H1 (cell line): ENCODE results near the gene CFDP1. TPM values are rescaled to one million over a fixed set of nuclear protein-coding genes. Genes with fewer than 3 reads are reported as not detected.

Experiments
- CTCF ChIA-PET: fragments of 300-600 bp; sonication (Branson Sonifier 250); formaldehyde crosslinking; loops from one replicate; lab custom pipeline; 2021; ENCODE audit not compliant: partially characterized antibody; lab: Charles Lee
- POLR2A ChIA-PET: fragments of 300-600 bp; sonication (Branson Sonifier 250); formaldehyde crosslinking; loops from one replicate; lab custom pipeline; 2021; ENCODE audit warnings: inconsistent platforms; ENCODE audit not compliant: partially characterized antibody; lab: Charles Lee
- DNase-seq, 2 experiments: peaks; one replicate each; pipeline versions ENCODE4 v3.0.0 to v3.0.0-alpha.2; 2010 to 2022; ENCODE audit warnings: low spot score in 2 of 2, low read depth in 1 of 2, mixed read lengths in 1 of 2
- FAIRE-seq: peaks from 2 replicates; lab custom pipeline; 2011; peaks lifted over from hg19 to GRCh38; lab: Jason Lieb, UNC
- H2AFZ ChIP-seq: 2 replicates; pipeline ENCODE4 v1.8.1; 2012; ENCODE audit warnings: low read length, inconsistent platforms
- H2AK5ac ChIP-seq: 2 replicates; pipeline ENCODE4 v1.6.1; 2013; ENCODE audit warnings: low read depth, low read length
- H2BK120ac ChIP-seq: replicated peaks from 2 replicates; pipeline ENCODE3; 2013; ENCODE audit warnings: low read depth, low read length, inconsistent platforms
- H2BK12ac ChIP-seq: 2 replicates; pipeline ENCODE4 v1.6.1; 2013; ENCODE audit warnings: low read depth, low read length
- H2BK15ac ChIP-seq: 2 replicates; pipeline ENCODE4 v1.6.1; 2013; ENCODE audit warnings: low read length
- H2BK20ac ChIP-seq: 2 replicates; pipeline ENCODE4 v1.6.1; 2013; ENCODE audit warnings: low read length
- H2BK5ac ChIP-seq: 2 replicates; pipeline ENCODE4 v1.6.1; 2013; ENCODE audit warnings: low read depth, low read length
- H3K14ac ChIP-seq: 2 replicates; pipeline ENCODE4 v1.6.1; 2013; ENCODE audit warnings: inconsistent platforms; ENCODE audit not compliant: insufficient read length
- H3K18ac ChIP-seq: 2 replicates; pipeline ENCODE4 v1.6.1; 2013; ENCODE audit warnings: low read length; ENCODE audit errors: extremely low read depth
- H3K23ac ChIP-seq: 2 replicates; pipeline ENCODE4 v1.6.1; 2013; ENCODE audit warnings: inconsistent platforms; ENCODE audit not compliant: insufficient read length
- H3K23me2 ChIP-seq: 2 replicates; pipeline ENCODE4 v1.6.1; 2013; ENCODE audit warnings: low read depth, low read length
- H3K27ac ChIP-seq: 2 replicates; pipeline ENCODE4 v1.6.1; 2011; ENCODE audit warnings: low read depth, low read length, inconsistent platforms
- H3K27me3 ChIP-seq, 4 experiments: replicated peaks in 1 of 4; 1 replicate in 1 of 4; 2 replicates in 3 of 4; pipeline versions ENCODE4 v1.6.1 to v1.8.1; 2011 to 2013; ENCODE audit warnings: low read length in 3 of 4, mild to moderate bottlenecking in 3 of 4, inconsistent platforms in 2 of 4, mixed read lengths in 2 of 4, moderate library complexity in 1 of 4; ENCODE audit not compliant: control insufficient read depth in 3 of 4, insufficient read depth in 3 of 4; ENCODE audit errors: extremely low read depth in 1 of 4
- H3K36me3 ChIP-seq, 4 experiments: 2 replicates each; pipeline versions ENCODE4 v1.6.1 to v1.8.1; 2011 to 2013; ENCODE audit warnings: mild to moderate bottlenecking in 4 of 4, low read length in 3 of 4, moderate library complexity in 2 of 4, control low read depth in 1 of 4, inconsistent platforms in 1 of 4; ENCODE audit not compliant: insufficient read depth in 4 of 4, control insufficient read depth in 2 of 4
- H3K4ac ChIP-seq: replicated peaks from 2 replicates; pipeline ENCODE3; 2013; ENCODE audit warnings: low read length, low read depth, mixed read lengths, inconsistent platforms; ENCODE audit not compliant: insufficient read length
- H3K4me1 ChIP-seq, 4 experiments: replicated peaks in 1 of 4; 1 replicate in 1 of 4; 2 replicates in 3 of 4; pipeline versions ENCODE4 v1.6.1 to v1.8.1; 2011 to 2013; ENCODE audit warnings: low read length in 3 of 4, inconsistent platforms in 2 of 4, mixed read lengths in 1 of 4; ENCODE audit not compliant: insufficient read depth in 4 of 4, control insufficient read depth in 3 of 4
- H3K4me2 ChIP-seq, 2 experiments: 2 replicates each; pipeline versions ENCODE4 v1.6.1 to v1.8.1; 2011 to 2013; ENCODE audit warnings: low read depth in 2 of 2, low read length in 2 of 2, control low read depth in 1 of 2, inconsistent platforms in 1 of 2, mild to moderate bottlenecking in 1 of 2; ENCODE audit not compliant: insufficient read depth in 1 of 2
- H3K4me3 ChIP-seq, 4 experiments: fragments of 200-600, 300-600 bp in 1 of 4; sonication (generic), shearing (Covaris generic), sonication (Bioruptor Twin) in 1 of 4; 2 replicates each; pipeline versions ENCODE4 v1.5.1 to v1.8.1; 2011 to 2016; ENCODE audit warnings: low read length in 4 of 4, low read depth in 3 of 4, control low read depth in 2 of 4, inconsistent platforms in 2 of 4, mild to moderate bottlenecking in 2 of 4, mixed read lengths in 1 of 4, moderate library complexity in 1 of 4; ENCODE audit not compliant: insufficient read depth in 2 of 4; ENCODE audit errors: extremely low read depth in 1 of 4
- H3K56ac ChIP-seq: replicated peaks from 2 replicates; pipeline ENCODE3; 2013; ENCODE audit warnings: low read depth, mild to moderate bottlenecking, mixed read lengths, low read length, inconsistent platforms; ENCODE audit not compliant: insufficient read length
- H3K79me1 ChIP-seq: 2 replicates; pipeline ENCODE4 v1.6.1; 2013; ENCODE audit warnings: low read depth, low read length, control low read depth
- H3K79me2 ChIP-seq, 2 experiments: 2 replicates each; pipeline versions ENCODE4 v1.6.1 to v1.8.1; 2012 to 2013; ENCODE audit warnings: low read length in 2 of 2, mild to moderate bottlenecking in 2 of 2, inconsistent platforms in 1 of 2; ENCODE audit not compliant: insufficient read depth in 2 of 2, control insufficient read depth in 1 of 2
- H3K9ac ChIP-seq, 4 experiments: replicated peaks in 1 of 4; 1 replicate in 1 of 4; 2 replicates in 3 of 4; pipeline versions ENCODE4 v1.6.1 to v1.8.1; 2011 to 2013; ENCODE audit warnings: low read depth in 3 of 4, low read length in 3 of 4, control low read depth in 2 of 4, mild to moderate bottlenecking in 2 of 4, moderate library complexity in 2 of 4, inconsistent platforms in 1 of 4; ENCODE audit errors: extremely low read depth in 1 of 4
- H3K9me3 ChIP-seq, 2 experiments: 2 replicates each; pipeline versions ENCODE4 v1.6.1 to v1.8.1; 2012 to 2013; ENCODE audit warnings: mild to moderate bottlenecking in 2 of 2, moderate library complexity in 2 of 2, control low read depth in 1 of 2, inconsistent platforms in 1 of 2, low read depth in 1 of 2, low read length in 1 of 2, mixed read lengths in 1 of 2; ENCODE audit not compliant: insufficient read depth in 2 of 2
- H4K20me1 ChIP-seq, 2 experiments: replicated peaks in 1 of 2; 2 replicates each; pipeline versions ENCODE3 to v1.8.1; 2011 to 2013; ENCODE audit warnings: inconsistent platforms in 2 of 2, low read length in 2 of 2, mild to moderate bottlenecking in 1 of 2; ENCODE audit not compliant: insufficient read depth in 2 of 2, control insufficient read depth in 1 of 2
- H4K5ac ChIP-seq: 2 replicates; pipeline ENCODE4 v1.6.1; 2013; ENCODE audit warnings: low read length, low read depth, mixed read lengths, inconsistent platforms; ENCODE audit not compliant: insufficient read length
- H4K8ac ChIP-seq: 2 replicates; pipeline ENCODE4 v1.8.0; 2013; ENCODE audit warnings: mild to moderate bottlenecking, moderate library complexity, low read length, inconsistent platforms; ENCODE audit not compliant: insufficient read depth; ENCODE audit errors: extremely low read depth
- H4K91ac ChIP-seq: replicated peaks from 2 replicates; pipeline ENCODE3; 2013; ENCODE audit warnings: low read length, mixed read lengths, inconsistent platforms; ENCODE audit not compliant: insufficient read length
- CEBPB ChIP-seq: IDR thresholded peaks from 2 replicates; pipeline ENCODE4 v1.6.1; 2012; ENCODE audit warnings: low read depth, low read length
- CHD1 ChIP-seq: IDR thresholded peaks from 2 replicates; pipeline ENCODE4 v1.6.1; 2012; ENCODE audit warnings: low read depth, low read length, improper control_type of control experiment
- CTCF ChIP-seq, 3 experiments: IDR thresholded peaks; 1 replicate in 2 of 3; 2 replicates in 1 of 3; pipeline versions ENCODE4 v1.5.1 to v1.6.1; 2011; ENCODE audit warnings: low read length in 3 of 3, mild to moderate bottlenecking in 3 of 3, inconsistent platforms in 2 of 3, low read depth in 1 of 3, moderate library complexity in 1 of 3; ENCODE audit not compliant: insufficient read depth in 1 of 3; ENCODE audit errors: control extremely low read depth in 1 of 3
- PHF8 ChIP-seq: fragments of 200-600 bp; sonication (generic); conservative IDR thresholded peaks from 2 replicates; pipeline ENCODE4 v1.7.1; 2012; ENCODE audit warnings: low read depth, mild to moderate bottlenecking, inconsistent platforms, low read length, moderate library complexity
- RAD21 ChIP-seq, 2 experiments: IDR thresholded peaks in 1 of 2; conservative IDR thresholded peaks in 1 of 2; 2 replicates each; pipeline ENCODE4 v1.6.1; 2011; ENCODE audit warnings: low read depth in 2 of 2, low read length in 2 of 2, improper control_type of control experiment in 1 of 2, inconsistent platforms in 1 of 2, mild to moderate bottlenecking in 1 of 2, moderate library complexity in 1 of 2
- SIRT6 ChIP-seq: IDR thresholded peaks from one replicate; pipeline ENCODE4 v1.7.1; 2012; ENCODE audit warnings: low read length, inconsistent platforms
- SIX5 ChIP-seq: IDR thresholded peaks from 2 replicates; pipeline ENCODE4 v1.6.1; 2011; ENCODE audit warnings: mild to moderate bottlenecking, low read depth, low read length
- WGBS, 2 experiments: shearing (Covaris generic) in 1 of 2; methylation state at CpG; one replicate each; pipeline versions ENCODE4 v1.1.6 to v1.1.7; 2013 to 2015; ENCODE audit warnings: low lambda C conversion rate in 2 of 2, mixed read lengths in 2 of 2, inconsistent platforms in 1 of 2, low coverage in 1 of 2, missing lambda C conversion rate in 1 of 2; ENCODE audit not compliant: insufficient replicate concordance in 2 of 2, insufficient coverage in 1 of 2, insufficient read length in 1 of 2; ENCODE audit errors: extremely low coverage in 1 of 2, missing lambda C conversion rate in 1 of 2; 5-methylcytosine and 5-hydroxymethylcytosine counted together
- polyA plus RNA-seq, 7 experiments: library from polyadenylated mRNA; depleted of rRNA in 3 of 7; stranded (reverse) in 5 of 7; unstranded in 2 of 7; fragments of >200 nt in 5 of 7; fragments of 200-250 nt in 2 of 7; gene quantifications; 1 replicate in 5 of 7; 2 replicates in 1 of 7; 4 replicates in 1 of 7; pipeline versions ENCODE4 v1.2.1 to v1.2.3, GENCODE V29; 2011 to 2013; ENCODE audit warnings: missing spikeins in 2 of 7, mixed read lengths in 2 of 7
- total RNA-seq: library from RNA; stranded (reverse); fragmentation: NEBNext Ultra II Directional; extraction: Animal tissue kit (Norgen Biotek cat#: 25700); gene quantifications from 2 replicates; pipeline ENCODE4 v1.2.1, GENCODE V29; 2021

The CFDP1 gene
- total and polyA plus RNA-seq, 2 of the 8 experiments (the other 6 are each of a cell fraction or from before 2014, with no cell fraction given): 25.5 to 77.3 TPM

DNA sequence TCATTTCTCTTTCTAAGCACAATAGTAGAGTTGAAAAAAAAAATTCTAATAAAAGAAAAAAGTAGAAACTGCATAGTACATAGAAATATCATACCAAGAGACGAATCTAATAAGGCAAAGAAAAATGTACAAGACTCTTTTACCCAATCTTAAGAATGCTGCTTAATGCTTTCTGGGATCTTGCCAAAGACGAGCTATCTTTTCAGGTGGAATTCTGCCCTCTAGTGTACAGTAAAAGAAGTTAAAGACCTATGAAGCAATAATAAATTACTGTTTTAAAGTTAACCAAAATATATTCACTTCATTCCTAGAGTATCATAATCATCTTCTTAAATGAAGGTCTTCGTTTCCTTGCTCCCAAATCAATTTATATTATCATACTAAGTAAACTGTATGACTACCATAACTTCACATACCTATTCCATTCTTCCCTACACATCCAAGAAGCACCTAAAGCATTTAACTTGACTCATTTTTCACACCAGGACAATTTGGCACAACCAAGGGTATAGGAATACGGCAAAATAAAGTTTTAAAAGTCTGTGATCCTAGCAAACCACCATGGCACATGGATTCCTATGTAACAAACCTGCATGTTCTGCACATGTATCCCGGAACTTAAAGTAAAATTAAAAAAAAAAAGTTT lies 47.7 kb downstream of the CFDP1 start:
- H3K23ac ChIP-seq: no peak overlapping the region
- no peak overlapping the region for H2AFZ ChIP-seq
- 0 out of 4 replicates have a peak, but pooled peaks cover 0 to 3% of the 10 kb centered on the region in 2 experiments for H3K79me2 ChIP-seq
- 54% methylated on average over 5 of the region's 5 CpGs; no CpG with 5 or more reads in 1 of the 2 experiments for WGBS, 2 experiments
- H3K4me1 ChIP-seq: no peaks in the 10 kb centered on the region
- no peak overlapping the region for H3K9ac ChIP-seq
- no peak overlapping the region for H2BK120ac ChIP-seq
- ChIA-PET POLR2A (no interaction called here), CTCF (interaction anchor here (0.5 to 5.4 kb wide), 24 partner anchors 9 to 239 kb away, joined by 3 to 38 read pairs (median 4); no protein-coding TSS in a partner anchor)
- TF ChIP-seq SIRT6: no peak
- no peak for TF ChIP-seq PHF8
- TF ChIP-seq CHD1: no peak
- TF ChIP-seq SIX5: no peak
- peak; percentile 64 to 67 for TF ChIP-seq RAD21 (IDR thresholded peaks at IDR 0.05 in 1 of 2, conservative IDR thresholded peaks at IDR 0.05 in 1 of 2; ENCODE audit: low read depth in 2 of 2, low read length in 2 of 2)
- peak; percentile 95 for TF ChIP-seq CEBPB
- peak in 2 of 3 experiments; percentile 32 to 47; a peak in 2 of 4 replicates for TF ChIP-seq CTCF (IDR thresholded peaks at IDR 0.05; ENCODE audit: control extremely low read depth in 1 of 3, insufficient read depth in 1 of 3, low read depth in 1 of 3, low read length in 3 of 3)
- no peak overlapping the region for H3K4me2 ChIP-seq
- FAIRE-seq: no peak
- H3K56ac ChIP-seq: no peak overlapping the region
- no peak overlapping the region for H4K8ac ChIP-seq
- no peak overlapping the region for H2BK15ac ChIP-seq
- H3K4ac ChIP-seq: no peak overlapping the region
- H3K9me3 ChIP-seq: no peaks in the 10 kb centered on the region
- peaks cover 0 to 3% of the 10 kb centered on the region in 2 experiments for H4K20me1 ChIP-seq
- no peak for DNase-seq
- H2AK5ac ChIP-seq: no peak overlapping the region
- peaks cover 0 to 11% (median 5%) of the 10 kb centered on the region in 4 experiments; a peak in 4 of 8 replicates for H3K36me3 ChIP-seq
- no peak overlapping the region for H4K91ac ChIP-seq
- no peak overlapping the region for H2BK12ac ChIP-seq
- no peaks in the 10 kb centered on the region for H3K23me2 ChIP-seq
- H4K5ac ChIP-seq: no peak overlapping the region
- no peaks in the 10 kb centered on the region for H3K79me1 ChIP-seq
- no peak overlapping the region for H3K27ac ChIP-seq
- H2BK20ac ChIP-seq: no peak overlapping the region
- no peak overlapping the region for H3K14ac ChIP-seq
- H3K4me3 ChIP-seq: no peak overlapping the region
- no peak overlapping the region for H3K18ac ChIP-seq
- H2BK5ac ChIP-seq: no peak overlapping the region
- no peaks in the 10 kb centered on the region for H3K27me3 ChIP-seq
